AG04449 (cell line): Measurements from ENCODE around the gene TTLL10.
A peak's percentile ranks its signal among the peaks of the same experiment; 100 is the strongest.

ENCODE experiments used
- CTCF ChIA-PET: fragments of 350-600 bp; formaldehyde crosslinking; extraction: SDS; loops from one replicate; lab custom pipeline; 2021; ENCODE audit warnings: antibody characterized with exemption; lab: Yijun Ruan, JAX
- POLR2A ChIA-PET: fragments of 400-600, 350-600 bp; formaldehyde crosslinking; extraction: SDS; loops from one replicate; lab custom pipeline; 2020; ENCODE audit warnings: antibody characterized with exemption, inconsistent platforms; lab: Yijun Ruan, JAX
- DNase-seq: peaks from one replicate; pipeline ENCODE4 v3.0.0-alpha.2; 2010; ENCODE audit warnings: low read depth, low spot score
- H3K4me3 ChIP-seq: 2 replicates; pipeline ENCODE4 v1.5.1; 2011; ENCODE audit warnings: low read depth, mild to moderate bottlenecking, control low read depth, low read length
- TF ChIP-seq, protein P1 (sequence below): IDR thresholded peaks from one replicate; pipeline ENCODE4 v1.5.1; 2011; ENCODE audit warnings: mild to moderate bottlenecking, moderate library complexity, low read length, control low read depth, inconsistent platforms; ENCODE audit not compliant: insufficient read depth; ENCODE audit errors: missing control alignments

The TTLL10 gene

DNA sequence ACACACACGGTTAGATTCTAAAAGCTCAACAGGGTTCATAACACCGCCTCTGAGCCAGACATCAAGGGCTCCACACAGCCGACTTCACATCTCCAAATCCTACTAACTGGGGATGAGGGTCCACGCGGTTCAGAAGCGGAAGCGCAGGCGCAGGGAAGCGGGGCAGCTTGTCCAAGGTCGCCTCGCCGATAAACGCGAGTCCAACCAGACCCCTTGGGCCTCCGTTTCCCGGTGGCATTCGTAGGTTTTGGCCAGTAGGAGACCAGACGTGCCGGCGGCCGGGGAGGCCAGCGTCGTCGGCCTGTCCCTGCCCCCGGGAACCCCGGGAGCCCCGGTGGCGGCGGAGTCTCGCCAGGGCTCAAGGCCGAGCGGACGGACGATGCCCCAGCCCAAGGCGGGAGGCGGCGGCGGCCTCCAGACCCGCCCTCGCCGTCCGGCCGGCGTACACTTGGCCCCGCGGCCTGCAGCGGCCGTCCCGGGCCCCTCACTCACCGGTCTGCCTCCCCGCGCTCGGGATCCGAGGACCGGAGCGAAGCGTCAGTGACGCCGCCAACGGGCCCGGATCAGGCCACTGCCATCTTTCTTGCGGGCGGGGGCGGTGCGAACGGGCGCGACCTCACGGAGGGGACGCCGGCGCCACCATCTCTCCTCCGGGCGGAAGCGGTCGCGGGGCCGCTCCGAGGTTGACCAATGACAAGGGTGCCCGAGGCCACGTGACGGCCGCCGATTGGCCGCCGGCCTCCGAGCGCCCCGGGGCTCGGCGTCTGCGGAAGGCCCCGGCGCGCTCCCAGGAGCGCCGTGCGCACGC is 57.9 kb downstream of the TTLL10 start, which contains the start of gene SDF4:
TSS of gene SDF4 (minus strand) at position 602 of the 808 bp plus-strand sequence. CDS start 3,229 bp downstream, outside the sequence.
- ChIA-PET CTCF (interaction anchor here (0.6 to 4.5 kb wide), 8 partner anchors 9 to 217 kb away, joined by 3 to 59 read pairs (median 4); no protein-coding TSS in a partner anchor), POLR2A (interaction anchor here (0.6 to 2.0 kb wide), 3 partner anchors 9 to 74 kb away, joined by 3 to 8 read pairs (median 3); no protein-coding TSS in a partner anchor)
- H3K4me3 ChIP-seq, result peak within 1 kb of the TSS; percentile 77
- DNase-seq, result peak; percentile 45
- TF ChIP-seq, protein P1, sequence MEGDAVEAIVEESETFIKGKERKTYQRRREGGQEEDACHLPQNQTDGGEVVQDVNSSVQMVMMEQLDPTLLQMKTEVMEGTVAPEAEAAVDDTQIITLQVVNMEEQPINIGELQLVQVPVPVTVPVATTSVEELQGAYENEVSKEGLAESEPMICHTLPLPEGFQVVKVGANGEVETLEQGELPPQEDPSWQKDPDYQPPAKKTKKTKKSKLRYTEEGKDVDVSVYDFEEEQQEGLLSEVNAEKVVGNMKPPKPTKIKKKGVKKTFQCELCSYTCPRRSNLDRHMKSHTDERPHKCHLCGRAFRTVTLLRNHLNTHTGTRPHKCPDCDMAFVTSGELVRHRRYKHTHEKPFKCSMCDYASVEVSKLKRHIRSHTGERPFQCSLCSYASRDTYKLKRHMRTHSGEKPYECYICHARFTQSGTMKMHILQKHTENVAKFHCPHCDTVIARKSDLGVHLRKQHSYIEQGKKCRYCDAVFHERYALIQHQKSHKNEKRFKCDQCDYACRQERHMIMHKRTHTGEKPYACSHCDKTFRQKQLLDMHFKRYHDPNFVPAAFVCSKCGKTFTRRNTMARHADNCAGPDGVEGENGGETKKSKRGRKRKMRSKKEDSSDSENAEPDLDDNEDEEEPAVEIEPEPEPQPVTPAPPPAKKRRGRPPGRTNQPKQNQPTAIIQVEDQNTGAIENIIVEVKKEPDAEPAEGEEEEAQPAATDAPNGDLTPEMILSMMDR, result no peak

DNA sequence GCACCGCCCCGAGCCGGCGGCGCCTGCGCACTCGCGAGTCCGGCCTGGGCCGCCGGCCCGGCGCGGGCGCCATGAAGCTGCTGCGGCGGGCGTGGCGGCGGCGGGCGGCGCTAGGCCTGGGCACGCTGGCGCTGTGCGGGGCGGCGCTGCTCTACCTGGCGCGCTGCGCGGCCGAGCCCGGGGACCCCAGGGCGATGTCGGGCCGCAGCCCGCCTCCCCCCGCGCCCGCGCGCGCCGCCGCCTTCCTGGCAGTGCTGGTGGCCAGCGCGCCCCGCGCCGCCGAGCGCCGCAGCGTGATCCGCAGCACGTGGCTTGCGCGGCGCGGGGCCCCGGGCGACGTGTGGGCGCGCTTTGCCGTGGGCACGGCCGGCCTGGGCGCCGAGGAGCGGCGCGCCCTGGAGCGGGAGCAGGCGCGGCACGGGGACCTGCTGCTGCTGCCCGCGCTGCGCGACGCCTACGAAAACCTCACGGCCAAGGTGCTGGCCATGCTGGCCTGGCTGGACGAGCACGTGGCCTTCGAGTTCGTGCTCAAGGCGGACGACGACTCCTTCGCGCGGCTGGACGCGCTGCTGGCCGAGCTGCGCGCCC is 58.6 kb downstream of the TTLL10 start, which contains the start of gene B3GALT6:
TSS of gene B3GALT6 (plus strand) at position 30 of the 588 bp plus-strand sequence. CDS start at position 72, 42 bp downstream.
- POLR2A ChIA-PET, result interaction anchor here (0.6 to 2.0 kb wide), 2 partner anchors 10 to 19 kb away, joined by 3 to 8 read pairs; no protein-coding TSS in a partner anchor
- no peak for DNase-seq
- H3K4me3 ChIP-seq, result peak within 1 kb of the TSS; percentile 77
- CTCF ChIA-PET, result no interaction called here
- TF ChIP-seq, protein P1, result no peak

DNA sequence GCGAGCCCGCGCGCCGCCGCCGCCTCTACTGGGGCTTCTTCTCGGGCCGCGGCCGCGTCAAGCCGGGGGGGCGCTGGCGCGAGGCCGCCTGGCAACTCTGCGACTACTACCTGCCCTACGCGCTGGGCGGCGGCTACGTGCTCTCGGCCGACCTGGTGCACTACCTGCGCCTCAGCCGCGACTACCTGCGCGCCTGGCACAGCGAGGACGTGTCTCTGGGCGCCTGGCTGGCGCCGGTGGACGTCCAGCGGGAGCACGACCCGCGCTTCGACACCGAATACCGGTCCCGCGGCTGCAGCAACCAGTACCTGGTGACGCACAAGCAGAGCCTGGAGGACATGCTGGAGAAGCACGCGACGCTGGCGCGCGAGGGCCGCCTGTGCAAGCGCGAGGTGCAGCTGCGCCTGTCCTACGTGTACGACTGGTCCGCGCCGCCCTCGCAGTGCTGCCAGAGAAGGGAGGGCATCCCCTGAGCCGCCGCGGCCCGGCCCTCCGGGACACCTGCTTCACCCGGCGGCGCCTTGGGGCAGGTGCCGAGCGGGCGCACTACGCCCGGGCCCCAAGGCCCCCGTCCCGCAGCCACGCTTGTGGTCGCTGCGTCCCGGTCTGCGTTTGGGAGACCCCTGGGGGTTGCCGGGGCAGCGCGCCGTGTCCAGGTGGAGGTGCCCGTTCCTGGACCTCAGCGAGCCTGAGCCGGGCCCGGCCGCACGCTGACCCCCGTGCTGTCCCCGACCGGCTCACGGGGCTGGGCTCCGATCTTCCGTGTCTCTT is 59.3 kb downstream of the TTLL10 start:
- POLR2A ChIA-PET, result no interaction called here
- CTCF ChIA-PET, result no interaction called here
- peak overlapping the region; percentile 51 for H3K4me3 ChIP-seq
- no peak for DNase-seq
- TF ChIP-seq, protein P1, result no peak

DNA sequence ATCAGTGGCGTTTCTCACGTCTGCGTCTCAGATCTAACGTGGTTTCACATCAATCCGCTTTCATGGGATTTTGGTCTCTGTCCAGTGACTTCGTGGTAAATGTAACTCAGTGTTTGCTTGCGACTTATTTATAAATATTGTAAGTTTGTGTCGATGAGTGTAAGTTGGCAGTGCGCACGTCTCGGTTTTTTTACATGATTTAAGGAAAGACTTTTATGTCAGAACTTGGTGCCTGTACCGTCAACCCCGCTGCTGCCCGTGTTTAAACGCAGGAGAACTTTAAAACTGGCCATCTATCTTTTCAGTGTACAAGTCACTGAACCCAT is 59.9 kb downstream of the TTLL10 start:
- no peak overlapping the region for H3K4me3 ChIP-seq
- TF ChIP-seq, protein P1, result no peak
- DNase-seq, result no peak
- ChIA-PET CTCF (no interaction called here), POLR2A (no interaction called here)

DNA sequence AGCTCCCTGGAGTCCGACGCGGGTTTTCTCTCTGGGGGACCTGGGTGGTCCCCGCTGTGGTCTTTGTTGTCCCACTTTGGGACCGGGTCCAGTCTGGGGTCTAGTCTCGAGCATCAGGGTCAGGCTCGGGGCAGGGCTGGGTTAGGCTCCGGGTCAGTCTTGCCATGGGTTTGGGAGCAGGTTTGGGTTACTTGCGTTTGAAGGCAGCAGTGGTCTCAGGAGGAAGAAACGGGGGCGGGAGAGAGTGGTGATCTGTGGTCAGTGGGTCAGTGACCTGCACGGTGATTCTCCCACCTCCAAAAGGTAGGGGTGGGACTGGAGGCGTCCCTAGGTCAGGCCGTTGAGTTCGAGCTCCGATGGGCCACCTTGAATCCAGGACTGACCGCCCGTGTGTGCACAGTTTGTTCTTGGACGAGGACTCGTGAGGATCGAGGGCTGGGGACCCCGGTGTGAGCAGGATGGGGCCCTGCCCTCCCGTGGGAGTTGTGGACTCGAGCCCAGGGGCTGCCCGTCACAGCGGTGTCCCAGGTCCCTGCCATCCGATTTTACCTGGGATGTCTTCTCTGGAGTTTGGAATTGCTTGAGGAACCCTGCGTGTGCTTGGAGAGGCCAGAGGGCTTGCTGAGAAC is 60.6 kb downstream of the TTLL10 start:
- TF ChIP-seq, protein P1, result no peak
- ChIA-PET CTCF (no interaction called here), POLR2A (no interaction called here)
- no peak for DNase-seq
- H3K4me3 ChIP-seq, result no peak overlapping the region
